ENCODE measurements around the gene PKD2L1.

DNA sequence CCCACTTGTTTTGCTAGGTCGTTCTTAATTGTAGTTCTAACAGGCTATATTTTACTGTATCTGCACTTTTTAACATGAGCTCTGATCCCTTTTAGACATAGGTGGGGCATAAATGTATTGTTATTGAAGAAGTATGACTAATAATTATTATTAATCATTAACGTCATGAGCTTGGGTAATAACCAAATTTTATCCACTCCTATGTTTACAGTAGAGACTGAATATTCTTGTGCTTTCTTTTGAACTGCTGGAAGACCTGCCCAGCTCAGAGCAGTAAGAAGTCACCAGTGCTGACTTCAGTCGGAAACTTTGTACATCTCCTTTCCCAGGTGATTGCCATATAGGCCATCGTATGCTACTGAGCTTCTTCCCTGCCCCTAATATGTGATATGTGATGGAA lies 18.7 kb downstream of the PKD2L1 start:
- TF ChIP-seq POLR2A (IDR thresholded peaks at IDR 0.05; ENCODE audit: low read length) (no peak), GATA1 (IDR thresholded peaks at IDR 0.05; ENCODE audit: low read depth, low read length) (no peak)
